AG04450 (cell line): ENCODE measurements around the gene GRB14. TPM values are rescaled to one million over a fixed set of nuclear protein-coding genes. Genes with fewer than 3 reads are reported as not detected.

Source experiments
- CTCF ChIA-PET: fragments of 300-600, 350-600 bp; formaldehyde crosslinking; extraction: SDS; loops from one replicate; lab custom pipeline; 2022; ENCODE audit warnings: antibody characterized with exemption, inconsistent platforms; lab: Charles Lee
- POLR2A ChIA-PET: fragments of 350-600 bp; formaldehyde crosslinking; extraction: SDS; loops from one replicate; lab custom pipeline; 2021; ENCODE audit warnings: antibody characterized with exemption, inconsistent platforms; lab: Yijun Ruan, JAX
- DNase-seq: peaks from one replicate; pipeline ENCODE4 v3.0.0-alpha.2; 2011; ENCODE audit warnings: low read depth, low spot score
- H3K27ac ChIP-seq: one replicate; pipeline ENCODE4 v1.5.1; 2012; ENCODE audit warnings: low read depth, low read length, control low read depth
- H3K27me3 ChIP-seq: one replicate; pipeline ENCODE4 v1.6.0; 2012; ENCODE audit warnings: low read length; ENCODE audit not compliant: control insufficient read depth, insufficient read depth
- H3K4me3 ChIP-seq: 2 replicates; pipeline ENCODE4 v1.5.1; 2011; ENCODE audit warnings: mild to moderate bottlenecking, low read depth, low read length, control low read depth
- H3K9me3 ChIP-seq: 2 replicates; pipeline ENCODE4 v1.5.1; 2012; ENCODE audit warnings: low read length; ENCODE audit not compliant: control insufficient read depth, insufficient read depth
- CTCF ChIP-seq: IDR thresholded peaks from 2 replicates; pipeline ENCODE4 v1.5.1; 2011; ENCODE audit warnings: low read depth, low read length, control low read depth, inconsistent platforms
- polyA plus RNA-seq: library from polyadenylated mRNA; depleted of rRNA; stranded (reverse); fragments of >200 nt; gene quantifications from 2 replicates; pipeline ENCODE4 v1.2.3, GENCODE V29; 2011

Gene GRB14
- polyA plus RNA-seq, 1 experiment: not detected

DNA sequence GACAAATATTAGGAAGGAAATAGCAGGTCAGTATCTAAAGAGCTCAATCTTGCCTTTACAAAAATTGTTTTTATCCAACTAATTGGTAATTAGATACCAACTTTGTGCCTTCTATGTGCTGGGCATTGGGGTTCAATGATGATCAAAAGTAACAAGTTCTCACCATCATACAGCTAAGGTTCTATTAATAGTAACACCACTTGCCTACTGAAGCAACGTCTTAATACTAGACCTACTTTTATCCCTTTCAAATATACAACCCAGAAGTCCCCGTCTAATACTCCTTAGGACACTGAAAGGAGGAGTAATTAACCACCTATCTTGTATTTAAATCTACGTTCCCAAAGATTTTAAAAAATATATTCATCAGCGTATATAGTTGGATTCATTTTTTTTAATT lies 59.3 kb downstream of the GRB14 start:
- Histone ChIP-seq H3K4me3 (no peak overlapping the region), H3K9me3 (no peaks in the 10 kb centered on the region), H3K27ac (no peak overlapping the region), H3K27me3 (no peaks in the 10 kb centered on the region)
- DNase-seq: no peak
- ChIA-PET CTCF (interaction anchor here (0.7 to 4.5 kb wide), 3 partner anchors 24 to 158 kb away, joined by 3 to 177 read pairs (median 35); no protein-coding TSS in a partner anchor), POLR2A (no interaction called here)
- TF ChIP-seq CTCF: no peak

- H3K27me3 ChIP-seq: no peaks in the 10 kb centered on the region
- H3K4me3 ChIP-seq: no peak overlapping the region
- CTCF ChIA-PET: interaction anchor here (0.7 to 4.5 kb wide), 7 partner anchors 24 to 1406 kb away, joined by 3 to 177 read pairs (median 5); no protein-coding TSS in a partner anchor
- H3K9me3 ChIP-seq: no peaks in the 10 kb centered on the region
- DNase-seq: no peak
- POLR2A ChIA-PET: no interaction called here
- no peak overlapping the region for H3K27ac ChIP-seq
- TF ChIP-seq CTCF: no peak
Observed at GRCh38 chr2:164561416-164561815, 59.9 kb downstream of the GRB14 start.

GRCh38 chr2:164560902-164561301 lies 60.4 kb downstream of the GRB14 start:
- H3K27ac ChIP-seq: no peak overlapping the region
- H3K9me3 ChIP-seq: no peaks in the 10 kb centered on the region
- DNase-seq: no peak
- TF ChIP-seq CTCF: no peak
- CTCF ChIA-PET: interaction anchor here (0.6 to 4.5 kb wide), 39 partner anchors 8 to 1405 kb away, joined by 3 to 177 read pairs (median 5); no protein-coding TSS in a partner anchor
- H3K4me3 ChIP-seq: no peak overlapping the region
- H3K27me3 ChIP-seq: no peaks in the 10 kb centered on the region
- POLR2A ChIA-PET: no interaction called here

DNA sequence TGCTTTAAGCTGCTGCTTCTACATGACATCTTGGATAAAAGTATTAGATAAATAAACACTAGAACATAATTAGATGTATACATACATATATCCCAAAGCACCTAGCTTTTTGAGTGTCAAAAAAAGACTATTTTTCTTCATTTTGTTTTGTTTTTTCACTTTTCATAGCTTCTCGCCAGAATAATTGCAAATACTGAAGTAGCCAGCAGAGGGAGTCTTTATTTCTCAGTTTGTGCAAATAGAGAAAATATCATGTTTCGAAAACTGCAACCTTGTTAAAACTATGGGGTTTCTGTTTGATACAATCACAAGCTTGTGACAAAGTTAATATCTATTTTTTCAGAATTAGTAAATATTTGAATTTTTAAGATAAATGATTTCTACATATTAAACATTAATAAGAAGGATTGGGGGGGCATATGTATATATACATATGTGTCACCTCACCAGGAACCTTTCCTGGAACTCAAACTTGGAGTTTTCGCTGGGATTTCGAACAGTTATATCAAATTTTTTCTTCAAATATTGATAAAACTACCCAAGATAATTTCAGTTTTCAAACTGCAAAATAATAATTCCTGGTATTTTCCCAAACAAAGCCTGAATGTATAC lies 61.0 kb downstream of the GRB14 start:
- Histone ChIP-seq H3K27me3 (no peaks in the 10 kb centered on the region), H3K27ac (no peak overlapping the region), H3K4me3 (no peak overlapping the region), H3K9me3 (no peaks in the 10 kb centered on the region)
- no peak for DNase-seq
- CTCF ChIA-PET: interaction anchor here (0.6 to 4.5 kb wide), 52 partner anchors 9 to 1405 kb away, joined by 3 to 177 read pairs (median 4); no protein-coding TSS in a partner anchor
- POLR2A ChIA-PET: no interaction called here
- TF ChIP-seq CTCF: peak; percentile 78

GRCh38 chr2:164558450-164558849 lies 62.8 kb downstream of the GRB14 start:
- ChIA-PET CTCF (interaction anchor here (1.7 kb wide), 1 partner anchor 158 kb away, joined by 9 read pairs; no protein-coding TSS in a partner anchor), POLR2A (no interaction called here)
- Histone ChIP-seq H3K4me3 (no peak overlapping the region), H3K27ac (no peak overlapping the region), H3K9me3 (no peaks in the 10 kb centered on the region), H3K27me3 (no peaks in the 10 kb centered on the region)
- TF ChIP-seq CTCF: no peak
- no peak for DNase-seq
